Thyroid gland (tissue), 4 donors: Measurements from ENCODE around the gene TCF19. TPM values are rescaled to one million over a fixed set of nuclear protein-coding genes. Genes with fewer than 3 reads are reported as not detected.

Experiments
- DNase-seq, 2 donors: peaks; one replicate each; pipeline ENCODE4 v3.0.0-alpha.2; 2019
- H3K27ac ChIP-seq, 3 donors: fragments of 200-600 bp; sonication (generic); 1 replicate in 2 of 3; 2 replicates in 1 of 3; pipeline ENCODE4 v1.5.1; 2016 to 2019; ENCODE audit warnings: mild to moderate bottlenecking in 1 of 3, moderate library complexity in 1 of 3
- H3K27me3 ChIP-seq: fragments of 200-600 bp; sonication (generic); one replicate; pipeline ENCODE4 v1.5.1; 2019
- H3K36me3 ChIP-seq, 2 donors: fragments of 200-600 bp; sonication (generic); one replicate each; pipeline ENCODE4 v1.5.1; 2016 to 2019
- H3K4me1 ChIP-seq, 2 donors: fragments of 200-600 bp; sonication (generic); one replicate each; pipeline ENCODE4 v1.5.1; 2017 to 2019
- H3K4me3 ChIP-seq, 3 donors: fragments of 200-600 bp; sonication (generic); replicated peaks in 1 of 3; 1 replicate in 2 of 3; 2 replicates in 1 of 3; pipeline ENCODE4 v1.5.1; 2016; ENCODE audit warnings: mild to moderate bottlenecking in 1 of 3
- H3K9me3 ChIP-seq: fragments of 200-600 bp; sonication (generic); one replicate; pipeline ENCODE4 v1.5.1; 2017
- POLR2A ChIP-seq, 2 donors: fragments of 450-650 bp; IDR thresholded peaks; one replicate each; pipeline ENCODE4 v1.6.1; 2017; ENCODE audit warnings: antibody characterized with exemption in 2 of 2, mild to moderate bottlenecking in 2 of 2, moderate library complexity in 1 of 2
- WGBS, 2 donors: methylation state at CpG; one replicate each; pipeline ENCODE4 v1.1.5; 2017; 5-methylcytosine and 5-hydroxymethylcytosine counted together
- intact Hi-C: fragments of 100-400 bp; cut with DNase I; formaldehyde crosslinking; loops from one replicate; pipeline ENCODE4 v1.15.1; 2023
- total RNA-seq, 4 donors: library from RNA; depleted of rRNA; stranded (reverse); fragments of >200 nt; gene quantifications; one replicate each; pipeline ENCODE4 v1.2.3, GENCODE V29; 2016
- TF ChIP-seq, protein P1 (sequence below), 6 experiments: fragments of 200-600 bp in 3 of 6; fragments of 450-650 bp in 3 of 6; sonication (generic) in 3 of 6; IDR thresholded peaks; one replicate each; pipeline ENCODE4 v1.5.1; 2016 to 2019; ENCODE audit warnings: antibody characterized with exemption in 6 of 6, mild to moderate bottlenecking in 2 of 6, inconsistent platforms in 1 of 6, moderate library complexity in 1 of 6

Gene TCF19
- total RNA-seq, 4 donors from 2014 or later, result 1.2 to 4.9 (median 3.2) TPM

DNA sequence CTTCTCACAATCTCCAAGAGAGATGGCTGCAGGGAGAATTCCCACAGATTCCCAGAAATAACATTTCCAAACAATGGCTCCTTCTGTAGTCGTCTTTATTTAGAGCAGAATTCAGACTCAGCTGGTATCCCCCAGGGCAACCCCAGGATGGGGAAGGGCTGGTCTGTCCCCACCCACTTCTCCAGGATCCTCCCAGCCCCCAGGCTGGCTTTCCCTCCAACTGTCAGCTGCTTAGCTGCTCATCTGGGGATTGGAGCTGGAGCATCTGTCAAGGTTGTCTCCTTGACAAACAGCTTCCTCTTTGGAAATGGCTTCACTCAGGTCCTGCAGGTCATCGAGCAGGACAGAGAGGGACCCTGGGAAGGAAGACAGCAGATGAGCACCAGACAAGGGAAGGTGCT, 16.0 kb upstream of the TCF19 start:
- WGBS, 2 donors, result 64 to 66% methylated on average over 2 of the region's 2 CpGs
- DNase-seq, result no peak
- Histone ChIP-seq H3K27me3 (no peaks in the 10 kb centered on the region), H3K4me3 (no peak overlapping the region), H3K36me3 (peaks cover 0 to 7% of the 10 kb centered on the region in 2 donors), H3K27ac (no peak overlapping the region), H3K9me3 (no peaks in the 10 kb centered on the region), H3K4me1 (peaks cover 0 to 5% of the 10 kb centered on the region in 2 donors)
- TF ChIP-seq POLR2A (IDR thresholded peaks at IDR 0.05), result no peak
- TF ChIP-seq, protein P1, sequence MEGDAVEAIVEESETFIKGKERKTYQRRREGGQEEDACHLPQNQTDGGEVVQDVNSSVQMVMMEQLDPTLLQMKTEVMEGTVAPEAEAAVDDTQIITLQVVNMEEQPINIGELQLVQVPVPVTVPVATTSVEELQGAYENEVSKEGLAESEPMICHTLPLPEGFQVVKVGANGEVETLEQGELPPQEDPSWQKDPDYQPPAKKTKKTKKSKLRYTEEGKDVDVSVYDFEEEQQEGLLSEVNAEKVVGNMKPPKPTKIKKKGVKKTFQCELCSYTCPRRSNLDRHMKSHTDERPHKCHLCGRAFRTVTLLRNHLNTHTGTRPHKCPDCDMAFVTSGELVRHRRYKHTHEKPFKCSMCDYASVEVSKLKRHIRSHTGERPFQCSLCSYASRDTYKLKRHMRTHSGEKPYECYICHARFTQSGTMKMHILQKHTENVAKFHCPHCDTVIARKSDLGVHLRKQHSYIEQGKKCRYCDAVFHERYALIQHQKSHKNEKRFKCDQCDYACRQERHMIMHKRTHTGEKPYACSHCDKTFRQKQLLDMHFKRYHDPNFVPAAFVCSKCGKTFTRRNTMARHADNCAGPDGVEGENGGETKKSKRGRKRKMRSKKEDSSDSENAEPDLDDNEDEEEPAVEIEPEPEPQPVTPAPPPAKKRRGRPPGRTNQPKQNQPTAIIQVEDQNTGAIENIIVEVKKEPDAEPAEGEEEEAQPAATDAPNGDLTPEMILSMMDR (IDR thresholded peaks at IDR 0.05), result no peak
- intact Hi-C loops, result no loop called here

DNA sequence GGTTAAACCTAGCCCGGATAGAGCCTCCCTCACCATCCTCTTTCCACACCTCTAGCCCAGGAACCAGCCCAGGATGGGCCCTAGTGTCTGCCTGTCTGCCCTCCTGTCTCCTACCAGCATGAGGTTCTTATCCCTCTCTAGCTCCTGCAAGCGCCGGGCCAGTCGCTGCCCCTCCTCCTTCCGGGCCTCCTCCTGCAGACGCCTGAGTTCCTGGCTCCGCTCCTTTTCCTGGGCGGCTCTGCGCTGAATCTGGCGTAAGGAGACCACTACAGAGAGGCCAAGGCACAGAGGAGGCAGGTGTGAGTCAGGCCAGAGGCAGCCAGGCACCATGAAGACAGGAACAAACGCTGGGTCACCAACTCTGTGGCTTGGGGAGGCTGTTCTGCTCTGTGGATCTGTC, 15.2 kb upstream of the TCF19 start:
- TF ChIP-seq POLR2A (IDR thresholded peaks at IDR 0.05), result no peak
- TF ChIP-seq, protein P1 (IDR thresholded peaks at IDR 0.05), result no peak
- intact Hi-C loops, result no loop called here
- Histone ChIP-seq H3K36me3 (peaks cover 0 to 7% of the 10 kb centered on the region in 2 donors), H3K4me1 (no peaks in the 10 kb centered on the region), H3K4me3 (no peak overlapping the region), H3K27ac (no peak overlapping the region), H3K9me3 (no peaks in the 10 kb centered on the region), H3K27me3 (no peaks in the 10 kb centered on the region)
- DNase-seq, result no peak
- 48 to 66% methylated on average over 10 to 11 of the region's 11 CpGs for WGBS, 2 donors

DNA sequence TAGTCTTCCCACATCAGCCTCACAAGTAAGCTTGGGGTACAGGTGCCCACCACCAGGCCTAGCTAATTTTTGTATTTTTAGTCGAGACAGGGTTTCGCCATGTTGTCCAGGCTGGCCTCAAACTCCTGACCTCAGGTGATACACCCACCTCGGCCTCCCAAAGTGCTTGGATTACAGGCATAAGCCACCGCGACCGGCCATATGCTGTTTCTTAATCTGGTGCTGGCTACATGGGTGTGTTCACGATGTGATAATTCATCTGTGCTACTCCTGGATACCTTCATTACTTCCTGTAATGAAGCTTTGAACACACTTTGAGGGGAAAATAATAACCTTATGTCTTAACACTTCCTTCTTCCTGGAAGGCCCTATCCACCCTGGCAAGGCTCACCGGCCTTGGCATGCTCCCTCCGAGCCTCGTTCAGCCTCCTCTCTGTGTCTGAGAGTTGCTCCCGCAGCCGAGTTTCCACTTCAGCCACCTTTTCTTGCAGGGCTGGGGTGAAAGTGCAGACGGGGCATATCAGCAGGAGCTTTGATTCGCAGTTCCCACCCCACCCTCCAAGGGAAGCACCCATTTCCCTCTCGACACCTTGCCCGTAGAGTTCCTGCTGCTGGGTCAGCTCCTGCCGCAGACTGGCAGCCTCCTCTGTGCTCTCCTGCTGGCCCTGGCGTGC, 14.0 kb upstream of the TCF19 start:
- peaks cover under 1 to 7% of the 10 kb centered on the region in 2 donors for H3K36me3 ChIP-seq
- TF ChIP-seq POLR2A (IDR thresholded peaks at IDR 0.05), result no peak
- TF ChIP-seq, protein P1 (IDR thresholded peaks at IDR 0.05), result no peak
- H3K4me3 ChIP-seq, result no peak overlapping the region
- no peaks in the 10 kb centered on the region for H3K9me3 ChIP-seq
- H3K27ac ChIP-seq, result no peak overlapping the region
- no peaks in the 10 kb centered on the region for H3K4me1 ChIP-seq
- intact Hi-C loops, result no loop called here
- WGBS, 2 donors, result 90 to 92% methylated on average over 18 of the region's 18 CpGs
- DNase-seq, result no peak
- H3K27me3 ChIP-seq, result no peaks in the 10 kb centered on the region

DNA sequence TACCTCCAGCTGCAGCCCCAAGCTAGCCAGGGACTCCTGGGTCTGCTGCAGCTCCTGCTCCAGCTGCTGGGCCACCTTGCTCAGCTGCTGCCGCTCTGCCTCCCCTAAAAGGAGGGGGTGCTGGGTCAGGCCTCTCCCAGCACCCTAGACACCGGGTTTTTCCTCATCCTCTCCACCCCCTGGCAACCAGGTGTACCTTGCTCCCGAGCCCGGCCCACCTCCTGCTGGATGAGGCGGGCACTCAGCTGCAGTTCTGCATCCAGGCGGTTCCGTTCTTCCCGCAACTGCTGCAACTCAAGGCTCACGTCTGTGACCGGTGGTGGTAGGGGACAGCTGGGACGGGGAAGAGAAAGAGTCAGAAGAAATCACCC, 13.4 kb upstream of the TCF19 start:
- intact Hi-C loops, result no loop called here
- H3K4me1 ChIP-seq, result no peaks in the 10 kb centered on the region
- H3K36me3 ChIP-seq, result peaks cover 4 to 7% of the 10 kb centered on the region in 2 donors
- WGBS, 2 donors, result 67 to 93% methylated on average over 3 to 11 of the region's 11 CpGs
- TF ChIP-seq, protein P1 (IDR thresholded peaks at IDR 0.05), result no peak
- no peak for TF ChIP-seq POLR2A (IDR thresholded peaks at IDR 0.05)
- no peaks in the 10 kb centered on the region for H3K9me3 ChIP-seq
- DNase-seq, result no peak
- no peaks in the 10 kb centered on the region for H3K27me3 ChIP-seq
- H3K27ac ChIP-seq, result no peak overlapping the region
- H3K4me3 ChIP-seq, result no peak overlapping the region

DNA sequence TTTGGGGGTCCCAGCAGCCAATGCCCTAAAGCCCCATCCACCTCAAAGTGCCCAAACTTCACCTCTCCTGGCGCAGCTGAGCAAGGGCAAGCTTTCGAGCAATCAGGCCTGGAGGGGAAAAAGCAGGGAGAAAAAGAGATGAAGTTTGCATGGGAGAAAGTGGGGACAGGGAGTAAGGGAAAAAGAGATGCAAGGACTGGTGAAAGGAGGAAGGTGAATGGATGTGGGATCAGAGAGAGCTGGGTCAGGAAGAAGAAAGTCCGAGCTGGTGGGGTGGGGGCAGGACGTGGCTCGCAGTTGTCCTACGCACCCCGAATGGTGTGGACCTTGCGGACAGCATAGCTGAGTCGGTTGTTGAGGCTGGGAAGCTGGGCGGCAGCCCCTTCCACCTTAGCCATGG, 13.0 kb upstream of the TCF19 start:
- no peak for TF ChIP-seq POLR2A (IDR thresholded peaks at IDR 0.05)
- TF ChIP-seq, protein P1 (IDR thresholded peaks at IDR 0.05), result no peak
- no peaks in the 10 kb centered on the region for H3K27me3 ChIP-seq
- H3K36me3 ChIP-seq, result peaks cover 4 to 7% of the 10 kb centered on the region in 2 donors
- intact Hi-C loops, result no loop called here
- WGBS, 2 donors, result 95 to 97% methylated on average over 10 of the region's 10 CpGs
- no peak overlapping the region for H3K27ac ChIP-seq
- no peaks in the 10 kb centered on the region for H3K9me3 ChIP-seq
- H3K4me3 ChIP-seq, result no peak overlapping the region
- no peak for DNase-seq
- H3K4me1 ChIP-seq, result no peaks in the 10 kb centered on the region
